Epidermal melanocyte (primary cell): Measurements from ENCODE around the gene MRPS27.

Experiments
- DNase-seq: peaks from one replicate; pipeline ENCODE4 v3.0.0; 2011; ENCODE audit warnings: low spot score; ENCODE audit not compliant: insufficient read length

Gene MRPS27

GRCh38 chr5:72265032-72265877 lies 54.8 kb downstream of the MRPS27 start:
- no peak for DNase-seq

DNA sequence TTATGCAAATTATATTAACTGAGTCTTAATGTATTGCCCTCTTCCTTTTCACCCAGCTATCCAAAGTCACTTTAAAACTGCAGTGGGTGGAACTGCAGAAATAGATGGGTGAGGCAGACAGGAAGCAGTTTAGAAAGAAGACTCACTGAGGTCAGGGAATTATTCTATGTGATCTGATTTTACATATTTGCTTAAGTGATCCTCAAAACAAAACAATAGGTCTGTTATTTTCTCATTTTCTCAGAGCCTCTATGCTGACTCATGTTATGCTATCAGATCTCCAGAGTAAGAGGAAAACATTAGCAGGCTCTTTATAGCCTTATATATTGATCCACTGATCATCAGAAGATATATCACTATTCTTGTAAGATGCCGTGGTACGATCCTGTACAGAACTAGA lies 63.5 kb downstream of the MRPS27 start:
- no peak for DNase-seq

- DNase-seq: no peak
Measured at GRCh38 chr5:72255670-72256069, 64.4 kb downstream of the MRPS27 start.

DNA sequence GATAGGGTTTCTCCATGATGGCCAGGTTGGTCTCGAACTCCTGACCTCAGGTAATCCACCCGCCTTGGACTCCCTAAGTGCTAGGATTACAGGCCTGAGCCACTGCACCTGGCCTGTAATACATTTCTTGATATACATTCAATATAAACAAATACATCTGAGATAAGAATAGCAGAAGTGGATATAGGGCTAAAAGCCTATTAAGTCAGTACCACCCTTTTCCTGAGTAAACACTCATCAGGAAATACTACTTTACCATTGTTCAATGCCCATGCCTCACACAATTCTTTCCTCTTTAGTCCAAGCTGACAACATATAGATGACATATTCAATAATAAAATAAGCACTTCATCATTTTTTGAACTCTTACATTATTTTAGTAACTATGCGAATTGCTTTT lies 64.8 kb downstream of the MRPS27 start:
- DNase-seq: no peak

DNA sequence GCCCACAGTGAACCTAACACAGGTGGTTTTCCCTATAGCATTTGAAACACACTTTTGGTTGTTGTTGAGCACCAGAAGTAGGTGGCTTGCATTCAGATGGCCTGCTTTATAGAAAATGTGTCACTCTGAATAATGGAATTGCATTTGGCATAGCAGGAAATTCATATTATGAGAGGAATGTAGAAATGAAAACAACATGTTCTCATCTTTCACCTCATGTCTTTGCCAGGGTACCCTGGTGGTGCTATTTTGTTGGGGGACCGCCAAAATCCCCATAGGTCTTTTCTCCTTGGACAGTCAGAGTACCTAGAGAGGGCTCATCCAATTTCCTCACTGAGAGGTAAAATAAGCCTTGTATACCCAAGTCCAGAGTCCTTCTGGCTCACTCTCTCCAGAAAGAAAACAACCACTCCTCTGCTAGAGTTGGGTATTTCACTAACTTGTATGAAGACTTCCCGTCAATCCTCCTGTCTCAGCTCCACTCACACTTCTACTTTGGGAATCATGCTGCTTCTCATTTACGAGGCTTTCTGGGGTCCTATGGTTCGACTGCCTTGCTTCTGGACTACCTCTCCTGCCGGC lies 67.4 kb downstream of the MRPS27 start:
- no peak for DNase-seq

DNA sequence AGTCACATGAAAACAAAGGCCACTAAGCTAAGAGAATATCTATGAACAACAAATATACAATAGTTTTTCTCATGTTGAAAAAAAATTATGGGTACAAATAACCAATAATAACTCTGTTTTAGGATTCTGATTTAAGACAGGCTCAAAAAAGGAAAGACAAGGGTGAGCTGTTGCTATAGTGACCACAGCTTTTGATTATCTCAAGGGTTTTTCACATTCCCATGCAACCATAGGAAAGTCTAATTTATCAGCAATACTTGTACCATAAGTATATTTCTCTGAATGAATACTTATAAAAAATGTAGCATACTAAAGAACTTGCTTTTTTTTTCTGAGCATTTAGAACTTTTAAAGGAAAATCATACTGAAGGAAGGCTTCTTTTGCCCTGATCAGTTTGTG lies 68.0 kb downstream of the MRPS27 start:
- no peak for DNase-seq

- DNase-seq: no peak
Measured at GRCh38 chr5:72251386-72251785, 68.7 kb downstream of the MRPS27 start.

DNA sequence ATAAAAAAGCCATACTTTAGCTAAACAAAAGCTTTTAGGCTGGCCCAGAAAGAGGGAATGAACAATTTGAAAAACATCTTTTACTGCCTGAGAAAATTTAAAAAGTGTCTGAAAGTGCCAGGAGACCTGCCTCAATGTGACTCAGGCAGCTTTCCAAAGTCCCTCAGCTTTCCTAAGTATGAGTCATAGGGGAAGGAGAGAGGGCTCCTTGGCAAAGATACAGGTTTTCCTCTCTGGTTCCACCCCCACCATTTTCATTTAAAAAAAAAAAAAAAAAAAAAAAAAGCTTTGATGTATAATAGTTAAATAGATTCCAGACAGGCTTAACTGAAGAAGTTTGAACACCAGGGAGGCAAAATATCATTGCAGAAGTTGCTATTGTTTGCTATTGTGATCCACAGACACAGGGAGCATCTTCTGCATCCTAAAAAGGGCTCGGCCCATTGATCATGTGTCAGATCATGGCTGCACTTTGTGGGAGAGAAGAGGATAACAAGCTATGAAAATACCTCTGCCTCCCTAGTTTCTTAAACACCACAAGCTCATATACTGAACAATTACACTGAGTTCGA lies 71.5 kb downstream of the MRPS27 start:
- DNase-seq: peak; percentile 26

DNA sequence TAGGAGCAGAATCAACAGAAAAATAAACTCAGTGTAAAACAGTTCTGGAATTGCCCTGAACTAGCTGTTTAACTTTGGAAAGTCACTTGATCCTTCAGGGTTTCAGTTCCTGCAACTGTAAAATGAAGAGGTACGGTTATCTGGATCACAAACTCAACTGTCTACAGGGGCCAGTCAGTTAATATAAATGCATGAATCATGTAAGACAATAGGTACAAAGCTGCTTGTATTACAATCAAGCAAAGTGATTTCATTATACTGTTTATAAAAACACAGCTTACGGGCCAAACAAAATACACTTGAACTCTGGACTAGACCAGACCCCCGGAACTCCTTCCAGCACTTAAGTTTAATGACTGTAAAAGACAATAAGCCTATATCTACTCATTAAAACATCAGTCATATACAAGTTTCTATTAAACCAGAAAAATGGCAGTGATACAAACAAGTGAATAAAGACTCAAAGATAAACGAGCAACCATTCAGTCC lies 73.0 kb downstream of the MRPS27 start:
- DNase-seq: no peak

DNA sequence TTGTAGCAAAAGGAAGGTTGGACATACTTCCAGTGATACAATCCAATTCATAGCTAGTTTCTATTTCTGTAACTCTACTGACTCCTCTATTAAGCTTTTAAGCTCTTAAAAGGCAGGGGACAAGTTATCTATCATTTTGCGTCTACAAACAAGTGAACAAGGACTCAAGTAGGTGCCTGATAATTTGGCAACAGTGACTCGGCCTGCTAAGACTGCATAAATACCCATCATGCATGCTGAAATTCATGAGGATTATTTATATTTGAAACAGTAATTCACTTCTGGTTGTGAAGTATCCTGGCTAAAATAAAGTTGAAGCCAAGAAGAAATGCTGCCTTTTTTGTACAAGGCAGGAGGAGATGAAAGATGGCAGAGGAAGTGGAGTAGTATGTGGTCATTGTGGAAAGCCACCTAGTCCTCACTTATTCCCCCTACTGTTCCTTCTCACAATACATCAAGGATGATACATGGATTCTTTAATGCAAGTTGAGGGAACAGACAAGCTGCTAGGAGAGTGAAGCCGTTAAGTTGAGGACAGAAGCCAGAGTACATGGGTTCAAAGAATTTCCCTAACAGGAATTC lies 74.0 kb downstream of the MRPS27 start:
- no peak for DNase-seq

DNA sequence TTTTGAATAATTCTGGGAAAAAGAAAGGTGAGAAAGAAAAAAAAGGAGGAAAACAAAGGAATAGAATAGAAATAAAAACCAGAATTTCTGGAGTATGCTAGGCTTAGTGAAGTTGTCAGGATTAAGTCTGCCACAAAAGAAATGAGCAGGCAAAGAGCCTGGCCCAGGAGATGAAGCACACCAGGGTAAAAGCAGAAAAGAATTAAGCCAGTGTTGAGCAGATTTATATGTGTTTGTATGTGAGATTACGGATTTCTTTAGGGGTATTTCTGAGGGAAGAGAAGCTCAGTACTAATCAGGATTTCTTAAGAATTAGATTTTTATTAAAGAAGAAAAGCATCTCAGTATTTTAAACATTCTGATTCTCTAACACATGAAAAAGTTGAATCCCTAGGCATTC lies 74.5 kb downstream of the MRPS27 start:
- no peak for DNase-seq

GRCh38 chr5:72244862-72245371 lies 75.1 kb downstream of the MRPS27 start:
- no peak for DNase-seq

DNA sequence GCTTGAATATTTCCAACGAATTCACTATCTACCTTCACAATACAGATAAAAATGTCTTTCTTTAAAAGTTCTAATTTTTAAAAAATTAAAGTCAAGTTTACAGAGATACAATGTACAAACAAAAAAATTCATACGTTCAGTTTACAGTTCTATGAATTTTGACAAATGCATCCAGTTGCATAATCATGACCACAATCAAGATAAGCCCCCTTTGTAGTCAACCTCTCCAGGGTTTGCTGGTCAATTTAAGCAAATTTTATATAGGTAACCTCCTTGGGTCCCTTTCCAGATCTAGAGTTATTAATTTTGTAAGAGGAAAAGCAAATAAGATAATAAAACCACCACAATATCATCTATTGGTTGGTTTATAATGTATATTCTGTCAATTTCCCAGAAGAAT lies 76.3 kb downstream of the MRPS27 start:
- no peak for DNase-seq

GRCh38 chr5:72242796-72243475 lies 77.1 kb downstream of the MRPS27 start:
- no peak for DNase-seq

DNA sequence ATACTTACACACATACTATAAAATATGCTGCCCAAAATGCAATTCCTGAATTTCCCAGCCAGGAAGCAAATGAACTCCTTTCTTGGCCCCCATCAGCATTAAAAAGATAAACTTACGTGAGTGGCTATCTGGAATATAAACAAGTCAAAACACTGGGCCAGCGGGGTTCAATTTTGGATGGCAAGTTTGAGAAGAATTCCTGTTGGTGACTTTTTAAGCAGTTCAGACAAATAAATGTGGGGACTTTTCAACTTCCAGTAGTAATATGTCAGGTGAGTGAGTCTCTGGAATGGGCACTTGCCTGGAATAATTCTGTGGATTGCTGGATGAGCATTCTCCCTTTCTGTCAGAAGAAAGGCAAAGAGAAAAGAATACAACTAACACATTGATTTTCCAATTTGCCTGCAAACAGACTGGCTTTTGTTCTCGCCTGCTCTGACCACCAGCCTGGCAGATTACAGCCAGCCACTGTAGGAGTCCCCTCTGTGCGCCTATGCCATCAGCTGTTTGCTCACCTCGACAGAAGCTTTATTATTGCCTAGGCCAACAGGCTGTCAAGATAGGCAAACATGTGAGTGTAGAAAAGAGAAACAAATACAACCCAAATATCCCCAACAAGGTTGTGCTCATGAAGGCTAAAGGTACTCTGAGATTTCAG lies 78.6 kb downstream of the MRPS27 start:
- DNase-seq: peak; percentile 40

GRCh38 chr5:72238712-72239445 lies 81.2 kb downstream of the MRPS27 start:
- DNase-seq: no peak

DNA sequence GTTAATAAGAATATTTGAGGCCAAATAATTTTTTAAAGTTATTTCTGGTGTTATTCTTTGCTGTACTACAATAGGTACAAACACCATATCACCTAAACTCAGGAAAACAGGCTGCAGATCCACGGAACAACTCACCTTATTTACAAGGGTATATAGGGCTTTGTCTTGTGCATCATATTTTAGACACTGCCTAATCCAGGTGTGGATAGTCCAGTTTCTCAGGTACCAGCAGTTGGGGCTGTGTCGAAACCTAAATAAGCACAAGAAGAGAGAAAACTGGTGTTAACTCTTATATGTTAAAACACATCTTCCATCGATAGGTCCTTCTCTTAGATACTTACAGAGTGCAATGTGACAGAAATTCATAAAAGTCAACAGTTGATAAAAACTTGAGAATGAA lies 82.2 kb downstream of the MRPS27 start:
- DNase-seq: no peak

GRCh38 chr5:72237415-72237814 lies 82.6 kb downstream of the MRPS27 start:
- DNase-seq: no peak

DNA sequence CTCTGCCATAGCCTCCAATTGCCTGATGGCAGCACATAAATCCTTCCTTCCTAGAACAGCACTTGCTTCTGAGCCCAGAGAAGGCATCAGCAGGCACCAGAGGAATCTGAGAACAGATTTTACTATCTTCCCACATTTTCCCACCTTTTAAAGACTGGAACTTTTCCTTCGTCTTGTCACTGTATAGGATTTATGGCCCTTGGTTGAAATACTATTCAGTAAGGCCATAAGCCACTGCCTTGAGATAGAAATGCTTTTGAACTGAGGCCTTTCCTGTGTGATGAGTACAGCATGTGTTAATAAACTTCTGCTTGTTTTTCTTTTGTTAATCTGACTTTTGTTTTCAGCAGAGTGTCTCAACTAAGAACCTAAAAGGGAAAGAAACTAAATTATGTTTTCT lies 84.3 kb downstream of the MRPS27 start:
- no peak for DNase-seq

GRCh38 chr5:72234868-72235267 lies 85.2 kb downstream of the MRPS27 start:
- no peak for DNase-seq
